DMS 273 (cell line): ENCODE measurements around the gene CRIP2.
A peak's percentile ranks its signal among the peaks of the same experiment; 100 is the strongest.

Experiments
- DNase-seq: peaks from one replicate; lab custom pipeline; 2025; ENCODE audit not compliant: unreplicated experiment; lab: John Stamatoyannopoulos, UW

Gene CRIP2

GRCh38 chr14:105496831-105497591, 22.4 kb downstream of the CRIP2 start:
- DNase-seq, result no peak

GRCh38 chr14:105497671-105498429, 23.2 kb downstream of the CRIP2 start:
- no peak for DNase-seq

- peak; percentile 49 for DNase-seq
These were observed 24.0 kb downstream of the CRIP2 start for GRCh38 chr14:105498430-105499255.

- no peak for DNase-seq
These were observed 24.8 kb downstream of the CRIP2 start for GRCh38 chr14:105499256-105500035.

- no peak for DNase-seq
These were observed 25.6 kb downstream of the CRIP2 start for GRCh38 chr14:105500036-105500725.

- DNase-seq, result no peak
These were observed 26.1 kb downstream of the CRIP2 start for GRCh38 chr14:105500726-105501101.

GRCh38 chr14:105501504-105502291, 27.1 kb downstream of the CRIP2 start:
- DNase-seq, result no peak

GRCh38 chr14:105502446-105503295, 28.1 kb downstream of the CRIP2 start:
- DNase-seq, result no peak

GRCh38 chr14:105503296-105503640, 28.6 kb downstream of the CRIP2 start:
- DNase-seq, result no peak

GRCh38 chr14:105503935-105504692, 29.5 kb downstream of the CRIP2 start:
- DNase-seq, result no peak

- no peak for DNase-seq
These were observed 30.5 kb downstream of the CRIP2 start for GRCh38 chr14:105505101-105505500.

GRCh38 chr14:105507247-105507646, 32.6 kb downstream of the CRIP2 start:
- no peak for DNase-seq

- DNase-seq, result no peak
These were observed 33.4 kb downstream of the CRIP2 start for GRCh38 chr14:105508069-105508468.

- DNase-seq, result no peak
These were observed 34.0 kb downstream of the CRIP2 start for GRCh38 chr14:105508601-105509000.

GRCh38 chr14:105517096-105517495, 42.5 kb downstream of the CRIP2 start:
- DNase-seq, result no peak

- DNase-seq, result no peak
These were observed 45.5 kb downstream of the CRIP2 start for GRCh38 chr14:105519946-105520698.

- DNase-seq, result no peak
These were observed 50.7 kb downstream of the CRIP2 start for GRCh38 chr14:105525326-105525725.
